HCEC 1CT (cell line): ENCODE results near the gene SPON1.
A peak's percentile ranks its signal among the peaks of the same experiment; 100 is the strongest.

Experiments
- DNase-seq: peaks from one replicate; pipeline ENCODE4 v3.0.0-alpha.2; 2017

Gene SPON1

DNA sequence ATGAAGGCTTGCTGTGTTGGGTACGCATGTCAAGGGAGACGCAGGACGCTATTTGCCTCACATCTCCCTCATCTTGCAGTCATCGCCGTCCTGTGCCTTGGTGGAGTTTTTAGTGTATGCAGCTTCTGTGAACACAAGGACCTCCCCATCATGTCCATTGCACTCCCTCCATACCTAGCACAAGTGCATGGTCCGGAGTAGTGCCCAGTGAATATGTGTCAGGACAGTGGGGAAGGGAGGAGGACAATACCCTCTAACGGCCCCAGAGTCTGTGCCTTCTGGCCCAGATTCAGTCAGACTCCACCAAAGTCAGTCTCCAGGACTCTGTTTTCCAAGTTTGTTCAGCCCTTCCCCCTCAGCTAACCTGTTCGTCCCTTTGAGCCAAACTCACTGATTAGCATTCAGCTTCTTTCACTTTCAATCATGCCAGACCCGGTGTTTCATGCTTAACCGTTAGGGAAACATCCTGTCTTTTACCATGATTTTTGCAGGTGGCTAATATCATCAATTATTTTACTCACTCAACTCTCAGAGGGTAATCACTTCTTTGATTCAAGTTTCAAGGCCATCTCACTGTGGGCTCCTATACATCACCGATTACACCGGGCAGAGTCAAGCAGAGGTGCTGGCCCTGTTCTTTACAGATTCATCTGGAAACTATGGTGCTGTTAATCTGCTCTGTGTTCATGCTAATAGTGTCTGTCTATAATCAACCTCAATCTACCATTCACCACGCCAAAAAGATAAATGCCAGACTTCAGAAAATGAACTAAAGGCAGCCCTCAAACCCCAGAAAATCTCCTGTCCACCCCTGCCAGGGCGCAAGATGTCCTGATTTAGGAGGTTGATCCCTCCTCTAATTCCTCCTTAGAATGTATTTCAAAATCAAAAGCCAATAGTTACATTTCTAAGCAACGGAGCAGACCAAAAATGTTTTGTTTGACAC, 240.0 kb downstream of the SPON1 start:
- no peak for DNase-seq

DNA sequence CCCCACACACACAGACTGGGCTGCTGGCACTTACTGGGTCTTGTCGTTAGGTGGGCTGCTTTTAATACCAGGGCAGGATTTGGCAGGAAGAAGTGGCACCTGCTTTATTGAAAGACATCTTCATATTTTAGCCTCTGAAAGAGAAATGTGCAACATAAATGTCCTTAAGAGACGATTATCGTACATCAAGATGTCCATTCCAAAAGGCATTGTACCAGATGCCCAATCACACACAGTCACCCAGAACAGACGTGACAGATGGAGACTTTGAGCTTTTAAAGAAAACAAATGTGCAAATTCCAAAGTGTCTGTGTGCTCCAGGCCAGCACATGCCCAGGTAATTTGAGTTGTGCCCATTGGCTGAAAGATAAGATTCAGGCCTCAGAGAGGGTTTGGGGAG, 240.8 kb downstream of the SPON1 start:
- DNase-seq: no peak

DNA sequence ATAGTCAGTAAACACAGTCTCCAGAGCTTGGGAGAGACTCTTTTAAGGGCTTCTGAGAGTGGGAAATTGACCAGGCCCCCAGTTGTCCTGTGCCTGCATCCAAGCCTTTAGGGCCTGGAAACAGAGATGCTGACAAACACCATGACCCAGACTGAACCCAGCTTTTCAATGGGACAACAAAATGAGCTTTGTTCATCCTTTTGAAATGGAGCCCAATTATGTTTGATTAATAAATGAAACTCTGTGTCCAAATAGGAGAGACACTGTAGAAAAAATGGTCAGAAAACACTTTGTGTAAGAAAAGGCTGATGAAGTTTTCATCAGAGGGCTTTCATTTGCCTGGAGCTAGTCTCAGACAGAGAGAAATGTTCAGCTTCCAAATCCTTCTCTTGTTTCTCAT, 250.5 kb downstream of the SPON1 start:
- no peak for DNase-seq

DNA sequence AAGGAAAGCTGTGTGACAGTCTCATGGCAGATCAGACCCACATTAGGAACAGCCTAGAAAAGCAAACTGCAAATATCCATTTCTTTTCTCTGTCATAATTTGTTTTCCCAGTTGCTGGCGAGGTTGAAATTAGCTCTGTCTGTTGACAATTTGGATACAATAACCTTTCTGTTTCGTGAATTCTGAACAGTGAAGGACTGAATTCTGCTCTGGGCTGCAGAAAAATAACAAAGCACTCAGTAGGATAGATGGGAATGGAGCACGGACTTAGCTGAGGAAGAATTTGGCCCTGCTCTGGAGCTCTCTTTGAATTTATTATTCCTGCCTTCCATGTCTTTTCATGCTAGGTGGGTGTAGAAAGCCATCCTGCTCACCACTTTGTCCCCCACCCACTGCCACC, 256.2 kb downstream of the SPON1 start:
- no peak for DNase-seq

DNA sequence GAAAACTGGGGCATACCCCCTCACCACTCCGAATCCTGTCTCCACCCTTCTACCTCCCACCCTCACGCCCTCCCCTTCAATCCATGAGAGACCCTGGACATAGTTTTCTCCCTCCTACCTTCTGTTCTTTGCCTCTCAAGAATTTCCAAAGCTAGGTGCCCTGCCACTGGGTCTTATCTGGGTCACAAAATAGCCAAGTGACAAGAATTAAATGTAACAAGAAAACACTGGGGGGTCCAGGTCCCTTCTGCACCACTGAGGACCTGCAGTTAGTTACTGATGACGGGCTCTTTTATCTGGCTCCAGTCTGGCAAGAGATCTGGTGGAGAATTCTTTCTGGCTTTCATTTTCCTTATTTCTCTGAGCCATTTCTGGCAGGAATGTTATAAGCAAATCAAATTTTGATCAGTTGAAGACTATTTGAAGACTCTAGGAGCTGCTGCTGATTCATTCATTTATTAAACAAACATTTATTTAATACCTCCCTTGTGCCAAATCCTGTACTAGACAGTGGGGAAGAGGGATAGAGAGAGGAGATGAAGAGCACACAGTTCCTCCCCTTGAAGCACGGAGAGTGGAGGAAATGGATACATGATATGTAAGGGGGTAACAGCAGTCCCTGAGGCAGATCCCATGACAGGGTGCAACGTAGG, 261.2 kb downstream of the SPON1 start:
- DNase-seq: no peak

DNA sequence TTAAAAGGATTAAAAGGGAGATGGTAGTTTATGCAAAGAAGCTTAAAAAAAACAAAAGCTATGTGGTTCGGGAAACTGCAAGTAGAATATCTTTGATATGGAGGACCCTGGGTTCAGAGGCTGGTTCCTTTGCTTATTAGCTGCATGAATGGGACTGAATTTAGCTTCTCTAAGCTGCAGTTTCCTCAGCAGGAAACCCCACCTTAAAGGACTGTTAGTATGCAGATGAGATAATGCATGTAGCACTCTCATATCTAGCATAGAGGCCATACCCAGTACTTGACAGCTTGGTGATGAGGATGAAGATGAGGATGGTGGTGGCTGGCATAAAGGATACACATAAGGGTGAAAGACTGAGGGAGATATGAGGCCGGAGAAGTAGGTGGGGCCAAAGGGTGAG, 261.9 kb downstream of the SPON1 start:
- DNase-seq: no peak

DNA sequence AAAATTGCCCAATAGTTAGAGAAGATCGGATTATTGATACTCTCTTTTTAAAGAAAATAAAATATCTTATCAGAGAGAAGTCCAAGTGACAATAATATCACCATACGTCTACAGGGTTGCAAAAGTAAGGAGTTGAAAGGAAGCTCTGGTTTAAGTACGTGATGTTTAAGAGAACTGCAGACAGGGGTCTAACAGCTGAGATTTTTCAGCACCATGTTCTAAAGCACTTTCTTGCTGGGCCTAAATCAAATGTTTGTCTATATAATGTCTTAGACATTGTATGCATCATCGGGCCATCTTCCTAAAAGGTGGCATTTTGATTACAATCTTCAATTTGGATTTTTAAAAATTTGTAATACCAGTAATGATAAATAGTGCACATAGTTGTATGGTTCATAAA, 263.1 kb downstream of the SPON1 start:
- DNase-seq: no peak

DNA sequence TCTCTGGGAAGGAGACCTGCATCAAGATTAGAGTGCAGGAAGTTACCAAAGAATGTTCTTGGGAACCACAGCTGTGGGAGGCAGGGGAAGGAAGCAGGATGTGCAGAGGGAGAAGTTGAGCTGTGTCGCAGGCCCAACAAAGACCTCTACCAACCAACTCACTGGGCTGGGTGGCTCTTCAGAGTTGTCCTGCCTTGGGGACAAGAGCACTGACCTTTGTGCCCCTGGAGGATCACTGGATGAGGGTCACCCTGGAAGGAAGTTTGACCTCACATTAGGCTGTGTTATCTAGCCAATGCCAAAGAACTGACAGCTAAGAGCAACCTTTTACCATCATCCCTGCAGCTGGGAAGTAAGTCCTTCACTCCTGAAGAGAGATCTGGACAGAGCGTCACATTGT, 265.8 kb downstream of the SPON1 start:
- no peak for DNase-seq

DNA sequence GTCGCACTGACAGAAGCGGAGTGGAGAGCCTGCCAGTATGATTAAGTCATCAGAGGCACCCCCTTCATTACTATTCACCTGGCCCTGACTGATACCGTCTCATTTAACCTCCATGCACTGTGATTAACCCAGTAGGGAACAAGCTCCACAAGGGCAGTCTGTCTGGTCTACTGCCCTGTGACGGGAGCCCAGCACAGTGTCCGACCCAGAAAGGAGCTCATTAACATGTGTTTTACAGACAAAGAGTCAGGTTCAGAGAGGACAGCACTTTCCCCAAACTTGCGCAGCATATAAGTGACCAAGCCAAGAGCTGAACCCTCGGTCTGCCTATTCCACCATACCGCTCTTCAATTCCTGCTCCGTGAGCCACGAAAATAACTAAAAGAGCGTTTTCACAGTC, 266.9 kb downstream of the SPON1 start:
- no peak for DNase-seq

DNA sequence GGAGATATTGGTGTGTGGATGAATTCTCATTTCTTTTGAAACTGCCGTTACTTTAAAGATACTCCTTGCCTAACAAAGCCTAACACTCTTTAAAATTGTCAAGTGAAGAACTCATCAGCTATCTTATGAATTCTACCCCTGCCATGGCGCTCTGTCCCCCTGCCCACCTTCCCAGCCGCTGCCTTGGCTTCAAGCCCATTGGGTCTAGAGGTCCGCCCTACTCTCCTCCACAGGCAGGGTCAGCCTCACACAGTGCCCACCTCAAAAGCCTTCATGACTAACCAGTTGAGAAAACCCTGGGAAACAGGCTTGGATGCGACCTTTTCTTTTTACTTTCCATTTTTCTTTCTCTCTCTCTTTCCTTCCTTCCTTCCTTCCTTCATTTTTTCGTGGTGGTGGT, 267.9 kb downstream of the SPON1 start:
- DNase-seq: no peak

DNA sequence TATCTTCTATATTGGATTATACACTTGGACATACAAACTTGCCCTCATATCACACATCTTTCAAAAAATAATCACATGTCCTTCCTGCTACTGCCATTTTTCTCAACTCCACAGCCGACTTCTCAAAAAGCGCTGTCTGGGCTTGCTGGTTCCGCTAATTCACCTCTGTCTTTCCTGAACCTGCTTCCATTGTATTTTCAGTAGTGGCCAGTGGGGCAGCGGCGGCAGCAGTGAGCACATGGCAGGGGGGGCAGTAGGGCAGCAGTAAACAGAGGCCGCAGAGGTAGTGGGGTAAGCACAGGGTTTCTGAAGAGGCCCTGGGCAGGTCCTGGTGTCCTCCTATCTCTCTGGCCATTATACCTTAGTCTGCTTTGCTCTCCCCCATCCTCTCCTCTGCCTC, 270.1 kb downstream of the SPON1 start:
- no peak for DNase-seq

DNA sequence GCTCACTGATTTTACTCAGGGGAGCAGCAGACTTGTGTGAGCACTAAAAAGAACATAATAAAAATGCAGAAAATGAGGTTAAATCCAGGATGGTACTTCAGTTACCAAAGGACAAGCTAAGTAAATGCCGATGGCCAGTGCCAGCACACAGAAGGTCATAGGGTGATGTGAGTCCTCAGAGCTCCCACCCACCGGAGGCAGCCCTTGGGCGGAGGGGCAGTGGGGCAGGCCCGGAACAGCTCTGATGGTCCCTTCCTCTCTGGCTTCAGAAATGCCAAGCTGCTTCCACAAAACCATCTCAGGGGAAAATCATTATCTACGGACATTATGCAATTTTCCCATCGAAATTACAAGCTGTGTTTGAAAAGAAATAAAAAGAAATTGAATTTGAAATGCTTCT, 271.9 kb downstream of the SPON1 start:
- no peak for DNase-seq

DNA sequence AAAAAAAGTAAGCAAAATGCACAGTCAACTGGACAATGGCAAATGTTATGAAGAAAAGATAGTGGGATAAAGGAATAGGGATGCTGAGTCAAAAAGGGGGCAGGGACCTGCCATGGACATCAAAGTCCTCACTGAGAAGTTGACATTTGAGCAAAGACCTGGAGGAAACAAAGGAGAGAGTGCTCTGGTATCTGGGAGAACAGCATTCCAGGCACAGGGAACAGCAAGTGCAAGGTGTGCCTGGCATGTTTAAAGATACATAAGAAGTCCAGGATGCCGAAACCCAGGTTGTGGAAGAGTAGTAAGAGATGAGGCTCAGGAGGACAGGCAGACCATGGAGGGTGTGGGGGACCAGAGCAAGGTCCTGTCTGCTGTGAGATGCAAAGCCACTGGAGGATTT, 273.2 kb downstream of the SPON1 start:
- DNase-seq: no peak

DNA sequence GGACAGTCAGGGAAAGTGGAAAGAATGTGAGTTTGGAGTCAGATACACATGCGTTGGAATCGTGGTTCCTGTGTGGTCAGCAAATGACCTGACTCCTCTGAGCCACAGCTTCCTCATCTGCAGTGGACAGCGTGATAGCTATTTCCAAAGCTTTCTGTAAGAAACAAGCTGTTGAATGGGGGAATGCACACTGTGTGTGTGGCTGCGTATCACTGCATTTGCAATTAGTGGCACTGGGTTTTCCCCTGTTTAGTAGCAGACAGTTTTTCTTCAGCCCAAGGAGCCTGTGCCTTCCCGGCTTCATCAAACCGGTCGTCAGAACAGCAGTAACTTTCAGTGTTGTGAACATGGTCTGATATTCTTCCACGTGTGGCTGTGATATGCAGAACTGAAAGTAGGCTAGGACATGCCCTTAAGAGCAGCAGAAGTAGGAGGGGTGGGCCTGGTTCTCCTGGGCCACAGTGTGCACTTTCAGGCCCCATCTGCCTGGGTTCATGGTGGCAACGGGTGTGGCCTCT, 275.0 kb downstream of the SPON1 start:
- no peak for DNase-seq

DNA sequence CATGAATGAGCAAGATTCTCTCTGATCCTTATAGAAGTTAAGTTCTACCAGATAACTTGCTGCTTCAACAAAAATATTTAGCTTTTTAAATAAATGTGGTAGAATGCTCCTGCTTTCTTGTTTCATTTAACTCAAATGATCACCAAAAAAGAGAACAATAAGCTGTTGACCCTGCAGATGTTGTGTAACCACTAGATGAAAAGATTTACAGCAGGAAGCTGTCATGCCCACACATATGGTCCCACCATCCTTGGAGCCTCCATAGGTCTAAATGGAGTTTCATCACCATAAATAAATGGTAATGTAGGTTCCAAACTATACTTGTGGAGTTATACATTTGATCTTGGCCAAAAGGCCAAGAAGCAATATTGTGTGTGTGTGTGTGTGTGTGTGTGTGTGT, 277.7 kb downstream of the SPON1 start:
- no peak for DNase-seq

DNA sequence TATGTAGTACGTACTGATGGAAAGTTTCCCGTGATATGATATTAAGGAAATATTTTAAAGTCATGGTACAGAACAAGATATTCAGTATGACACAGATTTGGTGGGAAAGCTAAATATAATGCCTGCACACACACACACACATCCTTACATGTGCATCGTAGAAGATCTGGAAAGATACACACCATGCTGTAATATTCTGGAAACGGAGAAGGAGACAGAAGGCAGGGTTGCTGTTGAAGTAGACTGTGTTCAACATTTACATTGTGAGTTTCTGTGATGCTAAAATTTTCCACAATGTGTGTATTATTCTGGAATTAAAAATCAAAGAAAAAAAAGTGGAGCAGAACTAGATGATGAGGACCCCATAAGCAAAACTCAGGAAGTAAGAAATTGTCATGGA, 278.4 kb downstream of the SPON1 start:
- no peak for DNase-seq

DNA sequence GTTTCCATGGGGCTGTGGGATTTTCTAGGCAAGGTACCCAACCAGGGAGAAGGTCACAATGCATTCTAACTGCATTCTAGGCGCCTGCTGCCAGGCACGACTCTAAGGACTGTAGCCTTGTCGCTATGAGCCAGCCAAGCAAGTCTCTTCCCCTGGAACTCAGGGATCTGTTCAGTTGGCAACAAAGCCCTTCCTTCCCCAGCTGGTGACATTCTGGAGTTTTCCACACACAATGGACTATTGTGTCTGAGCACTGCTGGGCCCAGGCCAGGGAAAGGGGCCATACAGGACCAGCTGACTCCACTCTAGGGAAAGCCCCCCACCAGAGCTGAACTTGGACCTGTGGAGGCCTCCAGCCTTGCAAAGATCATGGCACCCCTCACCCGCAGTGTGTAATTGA, 279.7 kb downstream of the SPON1 start:
- DNase-seq: no peak

DNA sequence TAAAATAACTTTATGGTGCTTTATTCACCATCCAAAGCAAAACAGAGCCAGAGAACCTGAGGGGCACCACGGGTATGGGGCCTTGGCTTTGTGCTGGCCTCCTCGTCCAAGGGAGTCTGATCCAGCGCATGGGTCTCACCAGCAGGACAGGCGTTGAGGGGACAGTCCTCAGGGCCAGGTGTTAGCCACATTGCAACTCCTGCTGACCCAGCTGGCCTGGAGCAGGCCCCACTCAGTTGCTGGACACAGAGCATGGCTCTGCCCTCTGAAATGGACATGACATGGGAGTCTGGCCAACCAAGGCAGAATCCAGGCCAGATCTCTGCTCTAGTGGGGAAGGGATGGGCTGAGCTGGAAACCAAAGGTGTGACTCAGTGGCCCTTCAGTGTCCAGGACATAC, 280.2 kb downstream of the SPON1 start:
- DNase-seq: no peak

DNA sequence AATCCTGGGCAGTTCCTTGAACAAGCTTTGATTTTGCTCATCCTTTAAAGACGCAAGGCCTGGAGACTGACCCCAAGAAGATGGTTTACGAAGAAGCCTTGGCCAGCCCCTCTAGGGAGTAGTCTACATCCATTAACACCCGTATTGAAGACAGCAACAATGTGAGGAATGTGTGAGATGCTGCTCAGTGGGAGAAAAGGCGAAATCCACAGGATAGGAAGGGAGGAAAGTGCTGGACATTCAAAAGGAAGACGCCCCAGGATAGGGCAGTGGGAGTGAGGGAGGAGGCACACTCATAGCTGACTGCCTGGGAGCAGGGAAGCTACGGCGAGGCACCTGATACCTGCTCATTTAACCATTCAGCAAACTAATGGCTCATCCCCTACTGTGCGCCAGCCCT, 282.4 kb downstream of the SPON1 start:
- DNase-seq: no peak

DNA sequence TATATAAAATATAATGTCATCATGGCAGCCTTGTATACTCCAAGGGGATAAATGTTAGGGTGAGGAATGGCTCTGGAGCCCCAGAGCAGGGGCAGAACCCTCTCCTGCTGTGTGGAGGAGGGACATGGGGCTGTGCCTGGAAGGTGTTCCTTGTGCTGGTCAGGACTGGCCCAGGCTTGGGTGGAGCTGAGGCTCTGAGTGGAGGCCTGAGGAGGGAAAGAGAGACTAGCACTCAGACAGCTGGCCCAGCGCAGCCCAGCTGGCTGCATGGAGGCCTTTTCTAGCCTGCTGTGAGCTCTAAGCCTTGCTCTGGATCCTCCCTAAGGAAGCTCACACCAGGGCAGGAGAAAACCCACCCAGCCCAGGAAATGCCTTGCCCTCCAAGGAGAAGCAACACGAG, 282.9 kb downstream of the SPON1 start:
- DNase-seq: no peak

DNA sequence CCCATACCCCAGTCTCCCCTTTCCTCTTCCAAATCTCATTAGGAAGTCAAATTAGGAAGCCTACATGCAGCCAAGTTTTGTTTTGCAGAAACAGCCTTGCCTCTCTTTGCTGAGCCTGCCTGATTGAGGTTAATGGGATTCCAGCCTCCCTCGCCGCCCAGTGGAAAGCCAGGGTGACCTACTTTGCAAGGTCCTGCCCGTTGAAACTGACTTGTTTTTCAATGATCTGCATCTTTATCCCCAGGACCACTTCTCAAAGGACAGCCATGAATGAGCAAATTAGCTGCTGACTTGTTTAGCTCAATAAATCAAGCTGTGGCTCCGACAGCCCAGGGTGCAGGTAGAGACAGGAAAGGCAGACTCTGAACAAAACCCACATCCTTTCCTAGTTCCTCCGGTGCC, 286.1 kb downstream of the SPON1 start:
- no peak for DNase-seq

DNA sequence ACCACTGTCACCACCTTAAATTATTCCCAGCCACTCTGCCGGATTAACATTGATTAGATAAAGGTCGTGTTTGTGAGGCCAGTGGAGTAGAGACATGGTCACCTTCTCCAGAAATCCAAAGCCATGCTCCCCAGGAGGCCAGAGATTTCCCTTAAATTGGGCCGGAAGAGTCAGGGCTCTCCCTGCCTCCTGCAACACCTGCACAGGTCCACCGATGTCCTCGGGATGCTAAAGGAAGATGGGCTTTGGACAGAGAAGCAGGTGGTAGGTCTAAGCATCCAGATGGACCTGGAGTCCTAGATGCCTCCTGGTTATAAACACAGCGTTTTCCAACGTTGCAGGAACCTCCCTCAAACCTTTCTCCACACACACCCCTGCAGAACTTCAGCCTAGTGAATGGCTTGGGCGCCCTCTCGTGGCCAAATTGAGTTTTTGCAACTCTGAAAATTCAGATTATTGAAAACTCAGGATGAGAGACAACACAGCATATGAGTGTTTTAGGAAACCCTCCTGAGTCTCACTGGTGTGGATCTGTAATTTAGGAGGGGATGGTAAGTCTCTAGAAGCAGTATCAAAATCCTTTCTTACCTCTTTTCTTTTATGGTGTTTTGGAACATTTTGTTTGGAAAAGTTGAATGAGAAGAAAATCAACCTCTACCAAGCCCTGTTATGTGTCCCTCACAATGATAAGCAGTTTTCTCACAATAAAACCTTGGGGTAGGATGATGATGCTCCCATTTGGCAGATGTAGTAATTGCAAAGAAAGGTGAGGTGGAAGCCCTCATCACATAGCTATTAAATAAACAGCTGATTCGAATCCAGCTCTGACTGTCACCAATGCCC, 286.8 kb downstream of the SPON1 start:
- DNase-seq: peak; percentile 43

DNA sequence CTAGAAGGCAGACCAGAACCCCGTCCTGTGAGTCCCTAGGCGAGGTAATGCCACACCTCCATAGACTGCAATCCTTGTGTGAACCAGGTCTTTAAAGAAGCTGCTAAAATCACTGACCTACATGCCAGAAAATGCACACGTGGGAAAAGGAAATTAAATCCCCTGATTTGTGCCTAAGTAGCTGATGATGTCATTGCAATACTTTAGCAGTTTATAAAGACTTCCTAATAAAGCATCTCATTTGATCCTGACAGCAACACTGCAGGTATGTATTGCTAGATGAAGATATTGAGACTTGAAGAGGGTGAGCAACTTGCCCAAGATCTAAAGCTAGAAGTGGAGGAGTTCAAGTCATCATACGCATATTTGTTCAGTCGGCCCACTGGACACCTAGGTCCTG, 289.2 kb downstream of the SPON1 start:
- DNase-seq: no peak
